Measurements from ENCODE around the gene PLPP3. TPM values are rescaled to one million over a fixed set of nuclear protein-coding genes. Genes with fewer than 3 reads are reported as not detected.

PLPP3 gene
- total RNA-seq, 1 experiment from 2014 or later, result 8.2 TPM

GRCh38 chr1:56505792-56506743 lies 73.3 kb downstream of the PLPP3 start:
- no peaks in the 10 kb centered on the region for H3K36me3 ChIP-seq (ENCODE audit: control insufficient read depth, insufficient read depth, low read length)
- CTCF ChIA-PET, result no interaction called here
- H3K9me3 ChIP-seq (ENCODE audit: control insufficient read depth, insufficient read depth, low read depth, low read length), result no peaks in the 10 kb centered on the region
- intact Hi-C loops (cut with micrococcal nuclease; ENCODE audit: unreplicated experiment) (no loop called here), in situ Hi-C loops (cut with HindIII; ENCODE audit: low pct_unique_long_range_greater_than_20kb, low sequenced_read_pairs) (no loop called here)
- BruUV-seq (replicated peaks), result no TSS peak
- H3K27ac ChIP-seq (ENCODE audit: low read length), result no peak overlapping the region
- H3K4me3 ChIP-seq (ENCODE audit: low read depth in 2 of 2, low read length in 2 of 2), result no peak overlapping the region
- ATAC-seq (no peak), DNase-seq (ENCODE audit: low read depth, low spot score) (no peak)
- TF ChIP-seq SIN3A (IDR thresholded peaks at IDR 0.05; ENCODE audit: borderline replicate concordance, insufficient read depth, low read depth, low read length), result no peak
- no peak for TF ChIP-seq TCF7L2 (IDR thresholded peaks at IDR 0.05; ENCODE audit: low read depth, low read length)
- TF ChIP-seq, protein P1, sequence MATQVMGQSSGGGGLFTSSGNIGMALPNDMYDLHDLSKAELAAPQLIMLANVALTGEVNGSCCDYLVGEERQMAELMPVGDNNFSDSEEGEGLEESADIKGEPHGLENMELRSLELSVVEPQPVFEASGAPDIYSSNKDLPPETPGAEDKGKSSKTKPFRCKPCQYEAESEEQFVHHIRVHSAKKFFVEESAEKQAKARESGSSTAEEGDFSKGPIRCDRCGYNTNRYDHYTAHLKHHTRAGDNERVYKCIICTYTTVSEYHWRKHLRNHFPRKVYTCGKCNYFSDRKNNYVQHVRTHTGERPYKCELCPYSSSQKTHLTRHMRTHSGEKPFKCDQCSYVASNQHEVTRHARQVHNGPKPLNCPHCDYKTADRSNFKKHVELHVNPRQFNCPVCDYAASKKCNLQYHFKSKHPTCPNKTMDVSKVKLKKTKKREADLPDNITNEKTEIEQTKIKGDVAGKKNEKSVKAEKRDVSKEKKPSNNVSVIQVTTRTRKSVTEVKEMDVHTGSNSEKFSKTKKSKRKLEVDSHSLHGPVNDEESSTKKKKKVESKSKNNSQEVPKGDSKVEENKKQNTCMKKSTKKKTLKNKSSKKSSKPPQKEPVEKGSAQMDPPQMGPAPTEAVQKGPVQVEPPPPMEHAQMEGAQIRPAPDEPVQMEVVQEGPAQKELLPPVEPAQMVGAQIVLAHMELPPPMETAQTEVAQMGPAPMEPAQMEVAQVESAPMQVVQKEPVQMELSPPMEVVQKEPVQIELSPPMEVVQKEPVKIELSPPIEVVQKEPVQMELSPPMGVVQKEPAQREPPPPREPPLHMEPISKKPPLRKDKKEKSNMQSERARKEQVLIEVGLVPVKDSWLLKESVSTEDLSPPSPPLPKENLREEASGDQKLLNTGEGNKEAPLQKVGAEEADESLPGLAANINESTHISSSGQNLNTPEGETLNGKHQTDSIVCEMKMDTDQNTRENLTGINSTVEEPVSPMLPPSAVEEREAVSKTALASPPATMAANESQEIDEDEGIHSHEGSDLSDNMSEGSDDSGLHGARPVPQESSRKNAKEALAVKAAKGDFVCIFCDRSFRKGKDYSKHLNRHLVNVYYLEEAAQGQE (IDR thresholded peaks at IDR 0.05; ENCODE audit: insufficient read depth in 1 of 2, low read depth in 2 of 2, low read length in 1 of 2), result no peak
- TF ChIP-seq, protein P2, sequence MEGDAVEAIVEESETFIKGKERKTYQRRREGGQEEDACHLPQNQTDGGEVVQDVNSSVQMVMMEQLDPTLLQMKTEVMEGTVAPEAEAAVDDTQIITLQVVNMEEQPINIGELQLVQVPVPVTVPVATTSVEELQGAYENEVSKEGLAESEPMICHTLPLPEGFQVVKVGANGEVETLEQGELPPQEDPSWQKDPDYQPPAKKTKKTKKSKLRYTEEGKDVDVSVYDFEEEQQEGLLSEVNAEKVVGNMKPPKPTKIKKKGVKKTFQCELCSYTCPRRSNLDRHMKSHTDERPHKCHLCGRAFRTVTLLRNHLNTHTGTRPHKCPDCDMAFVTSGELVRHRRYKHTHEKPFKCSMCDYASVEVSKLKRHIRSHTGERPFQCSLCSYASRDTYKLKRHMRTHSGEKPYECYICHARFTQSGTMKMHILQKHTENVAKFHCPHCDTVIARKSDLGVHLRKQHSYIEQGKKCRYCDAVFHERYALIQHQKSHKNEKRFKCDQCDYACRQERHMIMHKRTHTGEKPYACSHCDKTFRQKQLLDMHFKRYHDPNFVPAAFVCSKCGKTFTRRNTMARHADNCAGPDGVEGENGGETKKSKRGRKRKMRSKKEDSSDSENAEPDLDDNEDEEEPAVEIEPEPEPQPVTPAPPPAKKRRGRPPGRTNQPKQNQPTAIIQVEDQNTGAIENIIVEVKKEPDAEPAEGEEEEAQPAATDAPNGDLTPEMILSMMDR (IDR thresholded peaks at IDR 0.05), result no peak
- TF ChIP-seq POLR2AphosphoS5 (IDR thresholded peaks at IDR 0.05; ENCODE audit: low read depth, low read length), result no peak
- H3K27me3 ChIP-seq (ENCODE audit: control insufficient read depth, insufficient read depth, low read length), result no peaks in the 10 kb centered on the region
- no peaks in the 10 kb centered on the region for H3K4me1 ChIP-seq (ENCODE audit: control insufficient read depth, insufficient read depth, low read length)
- POLR2A ChIA-PET, result no interaction called here

GRCh38 chr1:56502700-56503245 lies 76.6 kb downstream of the PLPP3 start:
- no TSS peak for BruUV-seq (replicated peaks)
- in situ Hi-C loops (cut with HindIII; ENCODE audit: low pct_unique_long_range_greater_than_20kb, low sequenced_read_pairs) (no loop called here), intact Hi-C loops (cut with micrococcal nuclease; ENCODE audit: unreplicated experiment) (no loop called here)
- POLR2A ChIA-PET, result no interaction called here
- Histone ChIP-seq H3K4me3 (ENCODE audit: low read depth in 2 of 2, low read length in 2 of 2) (no peak overlapping the region), H3K27me3 (ENCODE audit: control insufficient read depth, insufficient read depth, low read length) (no peaks in the 10 kb centered on the region), H3K9me3 (ENCODE audit: control insufficient read depth, insufficient read depth, low read depth, low read length) (no peaks in the 10 kb centered on the region), H3K36me3 (ENCODE audit: control insufficient read depth, insufficient read depth, low read length) (no peaks in the 10 kb centered on the region), H3K4me1 (ENCODE audit: control insufficient read depth, insufficient read depth, low read length) (no peaks in the 10 kb centered on the region), H3K27ac (ENCODE audit: low read length) (no peak overlapping the region)
- no peak for ATAC-seq
- DNase-seq (ENCODE audit: low read depth, low spot score), result no peak
- no peak for TF ChIP-seq TCF7L2 (IDR thresholded peaks at IDR 0.05; ENCODE audit: low read depth, low read length)
- no peak for TF ChIP-seq SIN3A (IDR thresholded peaks at IDR 0.05; ENCODE audit: borderline replicate concordance, insufficient read depth, low read depth, low read length)
- TF ChIP-seq, protein P2 (IDR thresholded peaks at IDR 0.05), result no peak
- TF ChIP-seq, protein P1 (IDR thresholded peaks at IDR 0.05; ENCODE audit: insufficient read depth in 1 of 2, low read depth in 2 of 2, low read length in 1 of 2), result no peak
- no peak for TF ChIP-seq POLR2AphosphoS5 (IDR thresholded peaks at IDR 0.05; ENCODE audit: low read depth, low read length)
- CTCF ChIA-PET, result no interaction called here
